Measurements from ENCODE around the gene RO60.
A peak's percentile ranks its signal among the peaks of the same experiment; 100 is the strongest.

Gene RO60

DNA sequence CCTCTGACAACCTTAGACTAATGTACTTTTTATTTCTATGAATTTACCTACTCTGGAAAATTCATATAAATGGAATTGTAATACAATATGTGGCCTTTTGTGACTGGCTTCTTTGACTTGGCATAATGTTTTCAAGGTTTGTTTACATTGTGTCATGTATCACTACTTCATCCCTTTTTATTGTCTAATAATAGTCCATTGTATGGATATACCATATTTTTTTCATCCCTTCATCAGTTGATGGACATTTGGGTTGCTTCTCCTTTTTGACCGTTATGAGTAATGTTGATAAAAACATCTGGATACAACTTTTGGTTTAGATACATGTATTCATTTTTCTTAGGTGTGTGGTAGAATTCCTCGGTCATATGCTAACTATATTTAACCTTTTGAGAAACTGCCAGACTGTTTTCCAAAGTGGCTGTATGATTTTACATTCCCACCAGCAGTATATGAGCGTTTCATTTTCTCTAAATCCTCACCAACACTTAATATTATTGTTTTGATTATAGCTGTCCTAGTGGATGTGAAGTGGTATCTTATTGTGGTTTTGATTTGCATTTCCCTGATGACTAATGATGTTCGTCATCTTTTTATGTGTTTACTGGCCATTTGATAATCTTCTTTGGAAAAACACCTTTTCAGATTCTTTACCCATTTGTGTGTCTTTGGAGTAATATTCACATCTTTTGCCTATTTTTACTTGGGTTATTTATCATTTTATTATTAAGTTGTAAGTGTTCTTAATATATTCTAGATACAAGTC, 3.5 kb downstream of the RO60 start:
- DNase-seq, result no peak

DNA sequence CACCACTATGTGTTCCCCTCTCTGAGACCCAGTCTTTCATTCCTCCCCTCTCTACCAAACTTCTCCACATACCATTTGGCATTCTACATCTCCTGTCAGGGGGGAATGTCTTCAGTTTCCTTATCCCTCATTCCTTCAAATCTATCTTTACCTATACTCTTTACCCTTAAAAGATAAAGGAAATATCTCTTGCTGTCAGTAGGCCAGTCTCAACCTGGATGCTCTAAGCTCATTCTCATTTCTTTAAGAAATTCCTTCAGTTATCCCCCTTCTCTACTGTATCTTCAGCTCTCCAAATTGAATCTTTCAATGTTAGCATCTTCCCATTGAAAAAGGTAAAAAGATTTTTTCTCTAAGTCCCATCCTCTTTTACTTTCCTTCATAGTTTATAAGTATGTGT, 6.5 kb downstream of the RO60 start:
- DNase-seq, result no peak

- DNase-seq, result no peak
Measured at GRCh38 chr1:193066606-193067005, 7.2 kb downstream of the RO60 start.

DNA sequence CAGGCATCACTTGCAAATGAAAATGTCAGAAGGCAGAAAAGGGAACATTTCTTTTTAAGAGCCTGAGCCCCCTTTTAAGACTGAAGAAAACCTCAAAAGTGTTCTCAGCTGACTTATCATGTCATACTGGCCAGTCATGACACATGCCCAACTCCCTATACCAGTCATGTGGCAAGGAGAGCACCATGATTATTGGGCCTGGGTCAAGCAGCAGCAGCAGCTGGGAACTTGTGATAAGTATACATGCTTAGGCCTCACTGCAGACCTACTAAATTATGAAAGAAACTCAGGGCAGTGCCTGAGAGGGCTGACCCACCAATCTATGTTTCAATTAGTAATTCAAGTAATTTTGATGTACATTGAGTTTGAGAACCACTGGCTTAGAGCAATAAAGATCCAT, 8.6 kb downstream of the RO60 start:
- DNase-seq, result no peak

DNA sequence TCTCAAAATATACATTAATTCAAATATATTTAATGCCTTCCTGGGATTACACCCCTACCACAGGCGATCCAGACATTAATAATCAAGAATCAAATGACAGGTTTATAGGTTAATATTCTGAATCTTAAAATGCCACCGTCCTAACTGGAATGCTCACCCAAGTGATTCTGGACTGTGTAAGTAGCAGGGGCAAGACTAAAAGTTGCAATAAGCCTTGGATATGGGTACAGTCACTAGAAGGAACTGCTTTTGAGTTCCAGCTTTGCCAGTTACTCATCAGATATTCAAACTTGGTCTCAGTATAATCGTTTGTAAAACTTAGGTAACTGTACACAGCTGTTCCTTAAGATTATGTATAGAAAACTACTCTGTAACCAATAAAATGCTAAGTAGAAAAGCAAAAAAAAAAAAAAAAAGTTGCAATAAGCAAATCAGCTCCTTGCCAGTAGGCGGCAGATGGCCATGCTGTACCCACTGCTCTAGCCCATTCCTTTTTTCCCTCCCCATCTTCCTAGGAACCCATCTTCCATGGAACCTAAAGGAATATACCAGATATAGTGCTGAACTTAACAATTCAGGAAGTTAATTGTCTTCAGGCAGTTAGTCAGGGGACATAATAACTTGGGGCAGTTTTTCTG, 10.5 kb downstream of the RO60 start:
- peak in 1 of 2 experiments; percentile 43 for DNase-seq

DNA sequence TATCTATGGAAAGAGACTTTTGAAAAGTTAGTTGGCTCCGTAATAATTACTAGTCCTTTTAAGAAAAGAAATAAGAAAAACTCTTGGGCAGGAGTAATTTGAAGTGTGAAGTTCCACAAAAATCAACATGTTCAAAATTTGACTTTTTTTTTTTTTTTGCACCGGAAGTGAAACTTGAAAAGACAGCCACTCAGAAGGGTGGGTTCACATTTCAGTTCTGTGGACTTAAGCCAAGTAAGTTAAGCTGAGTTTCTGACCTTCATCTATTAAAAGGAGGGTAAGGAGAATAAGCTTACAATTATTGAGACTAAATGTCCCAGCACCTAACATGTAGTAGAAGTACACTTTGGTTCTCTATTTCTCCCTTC, 11.0 kb downstream of the RO60 start:
- DNase-seq, result no peak

DNA sequence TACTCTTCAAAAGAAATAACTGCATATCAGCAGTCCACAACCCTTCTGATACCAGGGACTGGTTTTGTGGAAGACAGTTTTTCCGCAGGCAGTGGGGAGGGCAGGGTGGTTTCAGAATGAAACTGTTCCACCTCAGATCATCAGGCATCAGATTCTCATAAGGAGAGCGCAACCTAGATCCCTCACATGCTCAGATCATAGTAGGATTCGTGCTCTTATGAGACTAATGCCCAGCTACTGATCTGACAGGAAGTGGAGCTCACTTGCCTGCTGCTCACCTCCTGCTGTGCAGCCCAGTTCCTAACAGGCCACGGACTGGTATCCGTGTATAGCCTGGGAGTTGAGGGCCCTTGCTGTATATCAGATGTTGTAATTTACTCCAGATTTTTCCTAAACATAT, 11.5 kb downstream of the RO60 start:
- DNase-seq, result peak in 1 of 2 experiments; percentile 44

GRCh38 chr1:193077991-193078390, 18.6 kb downstream of the RO60 start:
- DNase-seq, result no peak

DNA sequence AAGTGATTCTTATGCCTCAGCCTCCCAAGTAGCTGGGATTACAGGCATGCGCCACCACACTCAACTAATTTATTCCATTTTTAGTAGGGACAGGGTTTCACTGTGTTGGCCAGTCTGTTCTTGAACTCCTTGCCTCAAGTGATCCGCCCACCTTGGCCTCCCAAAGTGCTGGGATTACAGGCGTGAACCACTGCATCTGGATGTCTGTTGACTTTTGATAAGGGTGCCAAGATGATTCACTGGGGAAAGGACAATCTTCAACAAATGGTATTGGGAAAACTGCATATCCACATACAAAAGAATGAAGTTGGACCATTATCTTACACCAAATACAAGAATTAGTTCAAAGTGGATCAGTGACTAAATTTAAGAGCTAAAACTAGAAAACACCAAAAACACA, 19.8 kb downstream of the RO60 start:
- no peak for DNase-seq

- DNase-seq, result no peak
Measured at GRCh38 chr1:193083365-193084088, 24.1 kb downstream of the RO60 start.

DNA sequence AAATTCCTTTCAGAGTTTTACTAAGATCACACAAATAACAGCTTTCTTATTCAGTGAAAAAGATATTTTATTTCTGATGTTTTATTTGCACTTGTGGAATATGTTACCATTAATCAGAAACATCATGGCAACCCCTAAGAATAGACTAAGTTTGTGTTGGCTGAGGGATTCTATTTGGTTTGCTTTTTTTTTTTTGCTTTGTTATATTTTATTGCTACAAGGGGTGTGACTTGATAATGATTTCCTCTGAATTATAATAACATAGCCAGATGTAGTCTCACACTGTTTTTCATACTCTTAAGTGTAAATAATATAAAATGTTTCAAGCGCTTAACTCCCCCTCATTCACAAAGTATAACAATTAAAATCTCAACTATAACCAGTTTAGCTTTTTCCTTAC, 25.9 kb downstream of the RO60 start:
- no peak for DNase-seq

- DNase-seq, result no peak
Measured at GRCh38 chr1:193086342-193086741, 26.9 kb downstream of the RO60 start.

DNA sequence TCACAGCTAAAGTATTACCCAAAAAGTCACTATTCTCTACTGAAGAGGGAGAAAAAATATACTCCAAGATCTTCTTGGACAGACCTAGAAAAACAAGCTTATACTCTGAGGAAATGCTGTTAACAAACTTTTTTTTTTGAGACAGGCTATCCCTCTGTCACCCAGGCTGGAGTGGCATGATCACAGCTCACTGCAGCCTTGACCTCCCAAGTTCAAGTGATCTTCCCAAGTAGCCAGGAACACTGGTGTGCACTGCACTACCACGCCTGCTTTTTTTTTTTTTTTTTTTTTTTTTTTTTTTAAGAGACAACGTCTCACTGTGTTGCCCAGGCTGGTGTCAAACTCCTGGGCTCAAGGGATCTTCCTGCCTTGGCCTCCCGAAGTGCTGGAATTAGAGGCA, 28.5 kb downstream of the RO60 start:
- no peak for DNase-seq

- DNase-seq, result no peak
Measured at GRCh38 chr1:193090865-193091264, 31.5 kb downstream of the RO60 start.

DNA sequence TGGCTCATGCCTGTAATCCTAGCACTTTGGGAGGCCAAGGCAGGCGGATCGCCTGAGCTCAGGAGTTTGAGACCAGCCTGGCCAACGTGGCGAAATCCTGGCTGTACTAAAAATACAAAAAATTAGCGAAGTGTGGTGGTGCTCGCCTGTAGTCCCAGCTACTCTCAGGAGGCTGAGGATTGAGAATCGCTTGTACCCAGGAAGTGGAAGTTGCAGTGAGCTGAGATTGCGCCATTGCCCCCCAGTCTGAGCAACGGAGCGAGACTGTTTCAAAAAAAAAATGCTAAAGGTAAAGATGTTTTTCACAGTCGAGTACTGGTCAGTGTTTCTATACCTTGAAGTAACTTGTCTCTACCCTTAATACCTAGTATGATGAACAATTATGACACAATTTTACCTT, 34.7 kb downstream of the RO60 start:
- no peak for DNase-seq

DNA sequence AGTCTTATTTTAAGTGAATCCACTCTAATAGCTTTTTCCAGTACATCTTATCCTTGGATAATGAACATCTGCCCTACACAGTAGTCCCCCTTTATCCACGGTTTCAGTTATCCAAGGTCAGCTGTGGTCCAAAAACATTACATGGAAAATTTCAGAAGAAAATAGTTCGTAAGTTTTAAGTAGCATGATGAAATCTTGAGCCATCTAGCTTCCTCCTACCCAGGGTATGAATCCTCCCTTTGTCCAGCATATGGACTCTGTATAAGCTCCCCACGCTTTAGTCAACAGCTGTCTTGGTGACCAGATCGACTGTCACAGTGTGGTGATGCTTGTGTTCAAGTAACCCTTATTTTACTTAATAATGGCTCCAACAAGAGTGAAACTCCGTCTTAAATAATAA, 43.2 kb downstream of the RO60 start:
- DNase-seq, result no peak

DNA sequence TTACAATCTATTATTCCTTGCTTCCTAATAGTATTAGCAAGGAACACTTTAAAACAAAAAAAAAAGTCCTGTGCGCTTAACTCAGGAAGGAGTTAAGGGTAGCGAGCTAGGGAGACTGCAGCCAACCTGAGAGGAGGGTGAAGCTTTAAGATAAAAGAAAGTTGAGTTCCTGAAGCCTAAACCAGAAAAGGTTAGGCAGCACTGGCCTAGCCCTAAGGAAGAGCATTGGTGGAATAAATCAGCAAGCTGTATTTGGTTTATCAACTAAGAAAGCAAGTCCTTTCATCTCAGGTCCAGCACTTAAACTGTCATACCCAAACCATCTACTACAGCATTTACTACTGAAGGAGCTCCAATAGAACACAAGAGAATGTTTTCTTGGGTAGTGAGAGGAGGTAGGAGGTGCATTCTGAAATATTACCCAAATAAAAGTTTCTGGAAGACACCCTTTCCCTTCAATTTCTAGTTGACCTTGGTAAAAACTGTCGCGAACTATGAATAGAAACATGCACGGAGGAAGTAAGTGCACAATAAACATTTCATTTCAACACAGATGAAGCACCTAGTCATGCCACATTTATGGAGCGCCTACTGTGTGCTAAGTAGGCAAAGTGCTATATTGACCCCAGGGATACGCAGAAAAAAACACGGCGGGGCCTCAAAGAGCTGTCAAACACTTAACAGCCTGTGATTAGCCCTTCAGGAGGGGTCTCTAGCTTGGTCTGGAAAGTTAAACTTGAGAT, 44.5 kb downstream of the RO60 start:
- no peak for DNase-seq

- DNase-seq, result peak in 1 of 2 experiments; percentile 41
Measured at GRCh38 chr1:193104502-193104906, 45.1 kb downstream of the RO60 start.

DNA sequence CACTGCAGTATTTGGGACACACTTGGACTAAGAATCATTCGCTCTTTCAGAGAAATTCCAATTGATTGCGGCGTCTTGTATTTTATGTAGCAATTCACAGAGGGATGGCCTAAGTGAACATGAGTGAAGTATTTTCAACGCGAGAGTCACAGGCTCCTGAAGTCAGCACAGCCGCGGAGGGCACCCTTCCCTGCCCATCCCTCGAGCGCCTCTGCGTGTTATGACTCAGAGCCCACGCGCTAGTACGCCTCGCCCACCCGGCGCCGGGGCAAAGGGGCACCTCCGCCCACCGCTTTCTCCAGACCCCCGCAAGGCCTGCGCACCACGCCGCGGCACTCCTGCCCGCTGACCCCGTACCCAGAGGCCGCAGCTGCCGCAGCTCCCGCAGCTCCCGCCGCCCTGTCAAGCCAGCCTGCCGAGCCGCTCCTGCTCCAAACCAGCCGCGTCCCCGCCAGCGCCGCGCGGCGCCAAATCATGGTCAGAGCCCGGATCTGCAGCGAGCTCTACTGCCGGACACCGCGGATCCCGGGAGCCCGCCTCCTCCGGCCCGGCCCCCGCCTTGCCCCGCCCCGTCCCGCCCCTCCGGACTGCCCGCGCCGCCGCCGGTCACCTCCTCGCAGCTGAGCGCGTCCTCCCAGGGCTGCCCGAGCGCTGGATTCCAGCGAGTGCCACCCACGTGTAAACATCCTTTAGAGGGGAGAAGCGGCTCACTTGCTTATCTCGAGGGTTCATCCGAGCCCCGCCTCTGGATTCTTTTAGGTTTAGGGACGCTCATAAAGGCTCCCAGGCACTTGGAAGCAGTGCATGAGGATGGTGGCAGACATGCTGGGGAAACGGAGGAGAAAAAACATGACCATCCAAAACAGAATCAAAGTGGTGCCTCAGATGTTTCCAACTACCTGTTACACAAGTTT, 45.8 kb downstream of the RO60 start, which contains the start of gene GLRX2:
TSS of gene GLRX2 (minus strand) at position 508 of the 914 bp plus-strand sequence. CDS start at position 476, 32 bp downstream.
- peak; percentile 24 to 77 for DNase-seq

GRCh38 chr1:193105821-193106177, 46.4 kb downstream of the RO60 start:
- no peak for DNase-seq

GRCh38 chr1:193108471-193108870, 49.1 kb downstream of the RO60 start:
- no peak for DNase-seq

All from SW 1271 (cell line).